Measurements from ENCODE around the gene CCDC154.

CCDC154 gene

GRCh38 chr16:1435921-1436697, 8.2 kb downstream of the CCDC154 start:
- DNase-seq (ENCODE audit: low spot score), result no peak

GRCh38 chr16:1434644-1435592, 9.4 kb downstream of the CCDC154 start:
- no peak for DNase-seq (ENCODE audit: low spot score)

GRCh38 chr16:1433756-1434155, 10.6 kb downstream of the CCDC154 start:
- no peak for DNase-seq (ENCODE audit: low spot score)

- DNase-seq (ENCODE audit: low spot score), result no peak
These were observed 11.1 kb downstream of the CCDC154 start for GRCh38 chr16:1433263-1433560.

- DNase-seq (ENCODE audit: low spot score), result no peak
These were observed 11.7 kb downstream of the CCDC154 start for GRCh38 chr16:1432388-1433262.

GRCh38 chr16:1431497-1432270, 12.7 kb downstream of the CCDC154 start:
- no peak for DNase-seq (ENCODE audit: low spot score)

GRCh38 chr16:1430759-1431496, 13.4 kb downstream of the CCDC154 start, which contains the start of gene PERCC1:
TSS of gene PERCC1 (plus strand) at chr16:1431078. CDS start at chr16:1432594, 1,516 bp downstream.
- no peak for DNase-seq (ENCODE audit: low spot score)

GRCh38 chr16:1430214-1430758, 14.1 kb downstream of the CCDC154 start:
- no peak for DNase-seq (ENCODE audit: low spot score)

- DNase-seq (ENCODE audit: low spot score), result no peak
These were observed 14.7 kb downstream of the CCDC154 start for GRCh38 chr16:1429631-1430030.

GRCh38 chr16:1429012-1429411, 15.3 kb downstream of the CCDC154 start:
- no peak for DNase-seq (ENCODE audit: low spot score)

- no peak for DNase-seq (ENCODE audit: low spot score)
These were observed 15.8 kb downstream of the CCDC154 start for GRCh38 chr16:1428511-1428910.

- DNase-seq (ENCODE audit: low spot score), result no peak
These were observed 16.6 kb downstream of the CCDC154 start for GRCh38 chr16:1427473-1428461.

GRCh38 chr16:1426734-1427471, 17.5 kb downstream of the CCDC154 start:
- DNase-seq (ENCODE audit: low spot score), result no peak

- no peak for DNase-seq (ENCODE audit: low spot score)
These were observed 18.6 kb downstream of the CCDC154 start for GRCh38 chr16:1425616-1426370.

GRCh38 chr16:1424028-1424427, 20.3 kb downstream of the CCDC154 start:
- DNase-seq (ENCODE audit: low spot score), result no peak

- no peak for DNase-seq (ENCODE audit: low spot score)
These were observed 22.3 kb downstream of the CCDC154 start for GRCh38 chr16:1422076-1422475.

- no peak for DNase-seq (ENCODE audit: low spot score)
These were observed 24.2 kb downstream of the CCDC154 start for GRCh38 chr16:1420111-1420539.

All from left forelimb (tissue), 1 donor.